A172 (cell line): ENCODE results near the gene RNF126. TPM values are rescaled to one million over a fixed set of nuclear protein-coding genes. Genes with fewer than 3 reads are reported as not detected.
"Not testable (repeated sequence)": the region's sequence is repeated elsewhere in the genome, so short reads cannot be mapped to it uniquely, and the experiment has no call there.

ENCODE experiments used
- DNase-seq: peaks from one replicate; pipeline ENCODE4 v3.0.0-alpha.2; 2015; ENCODE audit warnings: low spot score
- total RNA-seq: library from RNA; depleted of rRNA; stranded (reverse); fragments of >200 nt; shearing (Covaris generic); gene quantifications from 2 replicates; pipeline ENCODE4 v1.2.3, GENCODE V29; 2014

Gene RNF126
- total RNA-seq, 1 experiment from 2014 or later, result 62.4 TPM

DNA sequence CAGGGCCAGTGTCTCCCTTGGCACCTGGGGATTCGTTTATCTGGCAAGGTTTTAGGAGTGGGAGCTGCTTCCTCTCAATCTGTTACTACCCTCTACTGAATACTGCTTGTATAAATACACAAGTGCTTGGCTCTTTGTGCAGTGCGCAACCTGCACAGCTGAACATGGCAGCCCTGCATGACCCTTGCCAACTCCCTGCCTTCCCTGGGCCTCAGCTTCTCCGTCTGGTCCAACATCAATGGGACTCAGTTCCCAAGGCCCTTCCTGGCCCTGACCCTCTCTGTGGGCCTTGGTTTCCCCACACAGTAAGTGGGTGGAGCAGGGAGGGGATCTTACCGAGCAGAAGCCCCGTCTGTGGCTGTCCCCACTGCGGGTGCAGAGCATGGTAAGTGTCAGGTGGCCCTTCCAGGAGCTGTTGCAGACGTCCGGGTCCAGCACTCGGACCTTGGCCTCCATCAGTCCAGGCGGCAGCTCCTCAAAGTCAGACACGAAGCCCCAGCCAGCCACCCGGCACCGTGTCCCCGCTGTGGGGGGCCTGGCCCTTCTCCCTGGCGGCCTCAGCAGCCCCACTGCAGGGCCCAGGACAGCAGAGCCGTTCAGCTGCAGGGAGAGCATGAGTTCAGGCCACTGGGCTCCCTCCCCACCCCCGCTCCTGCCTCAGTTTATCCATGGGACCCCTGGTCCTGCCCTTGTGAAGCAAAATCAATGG is 23.7 kb upstream of the RNF126 start:
- DNase-seq, result no peak

DNA sequence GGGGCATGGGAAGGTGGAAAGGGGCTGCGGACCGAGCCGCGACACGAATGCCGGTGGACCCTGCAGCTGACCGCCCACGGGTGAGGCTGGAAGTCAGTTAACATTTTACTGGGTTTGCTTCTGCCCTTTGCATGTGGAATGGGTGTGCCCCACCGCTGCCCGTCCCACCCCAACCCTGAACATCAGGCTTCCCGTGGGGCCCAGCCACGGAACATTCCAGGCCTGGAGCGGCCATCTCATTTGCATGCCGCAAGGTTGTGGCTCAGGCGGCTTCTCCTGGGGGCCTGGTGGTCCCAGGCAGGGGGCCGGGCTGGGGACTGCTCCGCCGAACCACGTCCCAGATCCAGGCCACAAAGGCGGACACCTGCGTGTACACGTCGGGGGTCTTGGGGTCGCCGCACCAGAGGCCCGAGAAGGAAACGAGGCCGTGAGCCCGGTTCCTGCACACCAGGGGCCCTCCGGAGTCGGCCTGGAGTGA is 22.5 kb upstream of the RNF126 start:
- no peak for DNase-seq

DNA sequence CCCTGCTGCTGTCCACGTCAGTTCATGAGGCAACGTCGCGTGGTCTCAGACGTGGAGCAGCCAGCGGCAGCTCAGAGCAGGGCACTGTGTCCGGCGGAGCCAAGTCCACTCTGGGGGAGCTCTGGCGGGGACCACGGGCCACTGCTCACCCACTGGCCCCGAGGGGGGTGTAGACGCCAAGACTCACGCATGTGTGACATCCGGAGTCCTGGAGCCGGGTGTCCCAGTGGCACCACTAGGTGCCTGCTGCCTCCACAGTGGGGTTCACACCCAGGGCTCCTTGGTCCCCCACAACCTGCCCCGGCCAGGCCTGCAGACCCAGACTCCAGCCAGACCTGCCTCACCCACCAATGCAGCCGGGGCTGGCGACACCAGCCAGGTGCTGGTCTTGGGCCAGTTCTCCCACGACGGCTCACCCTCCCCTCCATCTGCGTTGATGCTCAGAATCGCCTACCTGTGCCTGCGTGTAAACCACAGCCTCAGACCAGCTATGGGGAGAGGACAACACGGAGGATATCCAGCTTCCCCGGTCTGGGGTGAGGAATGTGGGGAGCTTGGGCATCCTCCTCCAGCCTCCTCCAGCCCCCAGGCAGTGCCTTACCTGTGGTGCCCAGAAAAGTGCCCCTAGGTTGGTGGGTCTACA is 19.8 kb upstream of the RNF126 start:
- no peak for DNase-seq

DNA sequence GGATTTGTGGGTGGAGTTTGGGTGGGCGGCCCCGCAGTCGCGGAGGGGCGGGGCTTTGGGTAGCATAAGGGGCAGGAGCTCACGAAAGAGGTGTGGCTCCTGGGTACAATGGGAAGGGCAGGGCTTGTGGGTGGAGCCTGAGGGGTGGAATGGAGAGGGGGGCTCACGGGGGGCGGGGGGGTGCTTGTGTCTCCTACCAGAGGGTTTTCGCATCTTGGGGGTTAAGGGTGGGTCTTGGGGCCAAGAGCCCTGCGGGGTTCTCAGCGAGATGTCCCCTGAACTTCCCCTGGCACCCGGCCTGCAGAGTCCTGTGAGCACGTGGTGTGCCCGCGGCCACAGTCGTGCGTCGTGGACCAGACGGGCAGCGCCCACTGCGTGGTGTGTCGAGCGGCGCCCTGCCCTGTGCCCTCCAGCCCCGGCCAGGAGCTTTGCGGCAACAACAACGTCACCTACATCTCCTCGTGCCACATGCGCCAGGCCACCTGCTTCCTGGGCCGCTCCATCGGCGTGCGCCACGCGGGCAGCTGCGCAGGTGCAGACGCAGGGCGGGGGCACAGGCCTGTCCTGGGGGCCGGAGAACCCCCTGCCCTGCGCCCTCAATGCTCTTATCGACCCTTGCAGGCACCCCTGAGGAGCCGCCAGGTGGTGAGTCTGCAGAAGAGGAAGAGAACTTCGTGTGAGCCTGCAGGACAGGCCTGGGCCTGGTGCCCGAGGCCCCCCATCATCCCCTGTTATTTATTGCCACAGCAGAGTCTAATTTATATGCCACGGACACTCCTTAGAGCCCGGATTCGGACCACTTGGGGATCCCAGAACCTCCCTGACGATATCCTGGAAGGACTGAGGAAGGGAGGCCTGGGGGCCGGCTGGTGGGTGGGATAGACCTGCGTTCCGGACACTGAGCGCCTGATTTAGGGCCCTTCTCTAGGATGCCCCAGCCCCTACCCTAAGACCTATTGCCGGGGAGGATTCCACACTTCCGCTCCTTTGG is 18.3 kb upstream of the RNF126 start:
- DNase-seq, result no peak

DNA sequence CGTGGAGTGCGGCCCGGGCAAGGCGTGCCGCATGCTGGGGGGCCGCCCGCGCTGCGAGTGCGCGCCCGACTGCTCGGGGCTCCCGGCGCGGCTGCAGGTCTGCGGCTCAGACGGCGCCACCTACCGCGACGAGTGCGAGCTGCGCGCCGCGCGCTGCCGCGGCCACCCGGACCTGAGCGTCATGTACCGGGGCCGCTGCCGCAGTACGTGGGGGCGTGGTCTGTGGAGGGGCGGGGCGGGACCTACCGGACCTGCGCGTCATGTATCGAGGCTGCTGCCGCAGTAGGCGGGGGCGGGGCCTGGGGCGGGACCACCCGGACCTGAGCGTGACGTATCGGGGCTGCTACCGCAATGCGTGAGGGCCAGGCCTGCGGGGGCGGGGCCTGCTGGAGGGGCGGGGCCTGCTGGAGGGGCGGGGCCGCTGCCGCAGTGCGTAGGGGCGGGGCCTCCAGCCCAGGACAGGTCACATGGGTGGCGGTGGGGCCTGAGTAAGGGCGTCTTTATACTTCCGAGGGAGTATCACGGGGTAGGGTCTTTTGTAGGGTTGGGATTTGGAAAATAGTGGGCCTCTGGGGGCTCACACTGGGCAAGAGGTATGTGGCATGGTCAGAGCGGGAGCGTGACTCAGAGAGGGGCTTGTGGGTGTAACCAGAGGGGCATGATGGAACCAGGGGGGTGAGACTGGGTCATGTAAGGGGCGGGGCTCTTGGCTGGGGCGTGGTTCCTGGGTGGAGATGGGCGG is 17.4 kb upstream of the RNF126 start:
- DNase-seq, result peak; percentile 95

DNA sequence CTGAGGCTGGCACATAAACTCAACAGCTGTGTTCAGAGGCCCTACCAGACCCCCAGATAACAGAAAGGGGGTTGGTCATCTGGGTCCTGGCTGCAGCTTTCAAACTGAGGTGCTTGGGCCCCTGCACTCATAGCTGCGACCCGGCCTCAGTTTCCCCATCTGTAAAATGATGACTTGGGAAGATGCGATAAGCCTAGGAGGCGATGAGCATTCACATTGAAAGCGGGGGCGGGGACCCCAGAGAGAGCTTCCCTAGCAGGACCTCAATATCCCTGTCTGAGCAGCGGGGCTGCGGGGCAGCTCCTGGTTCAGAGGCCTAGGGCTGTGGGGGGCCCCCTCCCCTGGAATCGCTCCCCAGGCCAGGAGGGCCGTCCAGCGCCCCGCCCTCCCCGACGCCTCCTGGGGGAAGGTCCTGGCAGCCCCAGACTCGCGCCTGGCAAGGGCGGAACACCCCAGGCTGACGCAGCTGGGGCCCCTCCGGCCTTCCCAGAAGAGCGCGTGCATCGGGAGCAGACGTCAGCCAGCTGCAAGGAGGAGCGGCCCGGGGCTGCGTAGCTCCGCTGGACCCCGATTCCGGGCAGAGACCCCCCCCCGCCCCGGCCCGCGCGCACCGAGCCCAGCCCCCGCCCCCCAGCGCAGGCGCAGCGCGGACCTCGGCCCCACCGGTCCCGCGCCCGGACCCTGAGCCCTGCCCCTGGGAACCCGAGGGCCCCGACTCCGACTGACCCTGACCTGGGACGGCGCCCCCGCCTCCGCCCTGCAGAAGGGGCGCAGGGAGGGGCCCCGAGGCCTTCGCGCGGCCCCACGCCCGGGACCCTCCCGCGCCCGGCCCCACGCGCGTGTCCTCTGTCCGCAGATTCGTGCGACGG is 16.6 kb upstream of the RNF126 start:
- DNase-seq, result peak; percentile 49

DNA sequence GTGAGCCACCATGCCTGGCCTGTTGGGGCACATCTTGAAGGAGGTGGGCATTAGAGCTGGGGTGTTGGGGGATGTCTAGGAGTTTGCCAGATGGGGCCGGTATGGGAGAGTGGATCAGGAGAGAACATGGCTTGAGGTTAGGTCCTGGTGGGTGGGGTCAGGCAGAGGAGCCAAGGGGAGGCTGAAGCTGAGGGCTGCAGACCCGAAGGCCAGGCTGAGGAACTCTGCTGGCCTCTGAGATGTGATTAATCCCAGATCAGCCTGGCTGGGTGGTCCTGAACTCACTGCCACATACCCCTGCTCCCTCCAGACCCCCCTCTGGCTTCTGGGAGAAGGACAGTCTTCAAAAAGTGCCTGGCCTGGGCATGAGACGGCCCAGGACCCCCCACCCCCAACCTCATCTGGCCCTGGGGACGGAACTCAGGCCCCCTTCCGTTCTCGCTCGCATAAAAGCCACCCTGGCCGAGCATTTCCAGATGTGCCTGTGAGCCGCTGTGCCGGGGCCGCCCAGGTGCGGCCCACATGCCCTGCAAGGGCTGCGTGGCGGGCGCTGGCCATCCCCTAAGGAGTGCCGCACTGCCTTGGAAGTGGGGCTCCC is 15.9 kb upstream of the RNF126 start:
- DNase-seq, result no peak

DNA sequence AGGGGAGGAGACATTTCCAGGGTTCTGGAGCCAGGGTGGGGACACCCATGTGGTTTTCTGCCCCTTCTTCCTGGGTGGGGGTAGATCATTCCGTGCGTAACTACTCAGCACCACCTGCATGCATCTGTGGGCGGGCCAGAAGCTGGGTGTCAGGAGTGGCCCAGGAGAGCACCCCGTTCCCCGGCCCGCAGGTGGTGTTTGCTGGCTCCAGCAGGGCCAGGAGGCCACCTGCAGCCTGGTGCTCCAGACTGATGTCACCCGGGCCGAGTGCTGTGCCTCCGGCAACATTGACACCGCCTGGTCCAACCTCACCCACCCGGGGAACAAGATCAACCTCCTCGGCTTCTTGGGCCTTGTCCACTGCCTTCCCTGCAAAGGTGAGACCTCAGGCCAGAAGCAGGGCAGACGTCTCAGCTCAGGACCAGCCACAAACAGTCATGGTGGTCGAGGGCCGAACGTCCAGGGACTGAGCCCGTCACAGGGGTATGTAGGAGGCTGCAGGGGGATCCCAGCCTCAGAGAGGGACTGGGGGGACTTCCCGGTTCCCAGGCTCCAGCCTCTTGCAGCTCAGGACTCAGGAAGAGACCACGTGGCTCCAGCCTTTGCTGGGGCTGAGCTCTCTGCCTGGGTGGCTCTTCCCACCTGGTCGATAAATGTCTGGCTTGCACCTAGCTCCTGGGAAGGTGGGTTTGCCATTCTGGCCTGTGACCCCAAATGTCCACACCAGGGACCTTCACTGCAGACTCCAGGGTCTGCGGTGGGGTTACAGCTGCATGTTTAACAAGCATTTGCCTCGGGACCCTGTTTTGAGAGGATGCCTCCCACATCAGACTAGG is 14.8 kb upstream of the RNF126 start:
- DNase-seq, result peak; percentile 86

DNA sequence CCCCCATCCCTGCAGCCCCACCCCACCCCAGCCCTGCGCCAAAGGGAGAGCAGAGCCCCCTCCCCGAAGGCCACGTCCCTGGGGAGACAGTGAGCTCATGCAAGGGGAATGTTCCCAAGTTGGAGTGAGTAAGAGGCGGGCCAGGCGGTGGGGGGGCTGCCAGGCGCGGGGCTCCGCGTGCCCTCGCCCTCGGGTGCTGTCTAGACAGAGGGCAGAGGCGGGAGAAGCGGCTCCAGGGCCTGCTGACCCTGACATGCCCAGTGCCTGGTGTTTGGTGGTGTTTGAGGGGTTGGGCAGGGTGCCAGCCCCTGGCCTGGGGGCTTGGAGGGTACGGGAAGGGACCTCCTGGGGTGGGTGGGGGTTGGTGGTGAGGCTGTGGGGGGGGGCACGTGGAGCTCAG is 14.2 kb upstream of the RNF126 start:
- peak; percentile 93 for DNase-seq

DNA sequence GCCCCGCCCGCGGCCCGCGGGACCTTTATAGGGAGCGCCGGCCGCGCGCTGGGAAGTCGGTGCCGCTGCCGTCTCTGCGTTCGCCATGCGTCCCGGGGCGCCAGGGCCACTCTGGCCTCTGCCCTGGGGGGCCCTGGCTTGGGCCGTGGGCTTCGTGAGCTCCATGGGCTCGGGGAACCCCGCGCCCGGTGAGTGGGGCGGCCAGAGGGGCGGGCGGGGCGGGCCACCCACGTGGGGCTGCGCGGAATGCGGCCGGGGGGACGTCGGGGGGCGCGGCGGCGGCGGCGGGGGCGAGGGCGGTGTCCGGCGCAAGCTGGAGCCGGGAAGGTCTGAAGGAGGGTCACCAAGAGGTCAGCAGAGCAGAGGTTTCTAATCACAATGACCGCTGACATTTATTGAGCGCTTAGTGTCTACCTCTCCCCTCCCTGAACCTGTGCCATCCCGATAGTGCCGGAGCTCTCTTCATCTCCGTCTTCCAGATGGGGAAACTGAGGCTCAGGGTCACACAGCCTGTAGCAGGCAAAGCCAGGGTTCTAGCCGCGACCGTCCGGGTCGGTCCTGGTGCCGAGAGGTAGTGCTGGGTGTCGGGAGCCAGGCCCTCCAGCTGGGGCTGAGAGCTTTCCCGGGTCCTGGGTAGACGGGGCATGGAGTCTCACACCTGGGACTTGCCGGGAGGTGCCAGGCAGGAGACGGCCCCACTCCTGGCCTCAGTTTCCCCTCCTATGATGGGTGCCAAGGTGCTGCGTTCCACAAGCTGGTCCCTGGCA is 13.5 kb upstream of the RNF126 start, which contains the start of gene FSTL3:
TSS of gene FSTL3 (plus strand) at position 54 of the 767 bp plus-strand sequence. CDS start at position 86, 32 bp downstream.
- DNase-seq, result peak; percentile 60

DNA sequence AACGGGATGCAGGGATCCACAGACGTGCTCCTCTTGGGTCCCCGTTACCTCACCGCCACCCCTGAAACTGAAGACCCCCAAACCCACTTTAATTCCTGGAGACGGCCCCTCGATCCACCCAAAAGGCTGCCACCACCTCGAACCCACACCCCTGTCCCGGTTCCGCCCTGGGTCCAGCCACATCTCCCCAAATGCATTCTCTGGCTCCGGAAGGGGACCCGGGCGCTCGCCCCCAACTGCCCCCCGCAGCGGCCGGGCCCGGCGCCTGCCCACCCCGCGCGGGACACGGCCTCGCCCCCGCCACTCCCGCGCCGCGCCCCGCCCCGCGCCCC is 13.0 kb upstream of the RNF126 start:
- no peak for DNase-seq

DNA sequence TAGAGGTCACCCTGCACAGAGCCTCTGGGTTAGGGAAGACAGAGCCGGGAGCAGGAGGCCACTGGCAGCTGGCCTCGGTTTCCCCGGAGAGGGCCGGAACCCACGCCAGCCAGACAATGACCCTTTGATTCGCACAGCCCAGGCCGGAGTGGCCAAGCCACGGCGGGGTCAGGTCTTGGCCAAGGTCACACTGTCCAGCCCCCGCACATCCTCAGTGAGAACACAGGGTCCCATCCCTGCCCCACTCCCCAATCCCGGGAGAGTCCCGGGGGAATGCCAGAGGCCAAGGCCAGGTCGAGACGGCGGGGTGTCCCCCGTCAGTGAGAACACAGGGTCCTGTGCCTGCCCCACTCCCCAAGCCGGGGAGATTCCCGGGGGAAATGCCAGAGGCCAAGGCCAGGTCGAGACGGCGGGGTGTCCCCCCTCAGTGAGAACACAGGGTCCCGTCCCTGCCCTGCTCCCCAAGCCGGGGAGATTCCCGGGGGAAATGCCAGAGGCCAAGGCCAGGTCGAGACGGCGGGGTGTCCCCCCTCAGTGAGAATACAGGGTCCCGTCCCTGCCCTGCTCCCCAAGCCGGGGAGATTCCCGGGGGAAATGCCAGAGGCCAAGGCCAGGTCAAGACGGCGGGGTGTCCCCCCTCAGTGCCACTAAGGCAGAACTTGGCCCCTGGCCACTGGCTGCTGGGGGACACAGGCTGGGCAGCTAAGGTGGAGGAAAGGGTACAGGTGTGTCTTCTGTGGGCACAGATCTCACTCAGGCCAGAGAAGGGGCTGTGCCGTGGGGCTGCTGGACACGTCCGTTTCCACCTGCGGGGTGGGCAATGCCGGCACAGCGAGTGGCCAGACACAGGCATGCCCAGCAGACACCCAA is 11.5 kb upstream of the RNF126 start:
- DNase-seq, result no peak

DNA sequence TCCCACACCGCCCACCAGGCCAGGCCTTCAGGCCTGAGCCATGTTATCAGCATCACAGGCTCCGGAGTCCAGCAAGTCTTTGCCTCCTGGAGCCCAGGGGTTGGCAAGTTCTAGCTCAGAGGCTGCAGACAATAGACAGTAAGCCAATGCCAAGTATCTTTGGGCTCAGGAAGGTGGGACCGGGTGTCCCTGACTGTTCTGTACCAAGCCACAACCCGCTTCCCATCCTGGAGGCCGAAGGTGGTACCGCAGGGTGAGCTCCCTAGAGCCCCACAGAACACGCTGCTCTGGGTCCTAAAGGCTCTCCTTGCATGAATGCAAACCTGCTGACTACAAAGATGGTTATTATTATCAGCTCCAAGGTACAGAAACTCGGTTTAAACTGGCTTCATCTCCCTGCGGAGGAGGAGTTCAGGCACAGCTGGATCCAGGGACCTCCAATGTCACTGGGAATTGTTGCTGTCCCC is 7.6 kb upstream of the RNF126 start:
- no peak for DNase-seq

DNA sequence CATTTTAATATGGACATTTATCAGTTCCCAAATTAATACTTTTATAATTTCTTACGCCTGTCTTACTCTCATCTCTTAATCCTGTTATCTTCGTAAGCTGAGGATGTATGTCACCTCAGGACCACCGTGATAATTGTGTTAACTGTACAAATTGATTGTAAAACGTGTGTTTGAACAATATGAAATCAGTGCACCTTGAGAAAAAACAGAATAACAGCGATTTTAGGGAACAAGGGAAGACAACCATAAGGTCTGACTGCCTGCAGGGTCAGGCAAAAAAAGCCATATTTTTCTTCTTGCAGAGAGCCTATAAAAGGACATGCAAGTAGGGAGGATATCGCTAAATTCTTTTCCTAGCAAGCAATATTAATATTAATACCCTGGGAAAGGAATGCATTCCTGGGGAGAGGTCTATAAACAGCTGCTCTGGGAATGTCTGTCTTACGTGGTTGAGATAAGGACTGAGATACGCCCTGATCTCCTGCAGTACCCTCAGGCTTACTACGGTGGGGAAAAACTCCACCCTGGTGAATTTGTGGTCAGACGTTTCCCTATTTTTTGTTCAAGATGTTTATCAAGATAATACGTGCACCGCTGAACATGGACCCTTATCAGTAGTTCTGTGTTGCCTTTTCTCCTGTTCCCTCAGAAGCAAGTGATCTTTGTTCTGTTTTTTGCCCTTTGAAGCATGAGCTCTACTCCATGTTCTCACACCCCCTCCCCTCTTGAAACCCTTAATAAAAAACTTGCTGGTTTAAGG is 5.8 kb upstream of the RNF126 start:
- DNase-seq, result peak; percentile 78

DNA sequence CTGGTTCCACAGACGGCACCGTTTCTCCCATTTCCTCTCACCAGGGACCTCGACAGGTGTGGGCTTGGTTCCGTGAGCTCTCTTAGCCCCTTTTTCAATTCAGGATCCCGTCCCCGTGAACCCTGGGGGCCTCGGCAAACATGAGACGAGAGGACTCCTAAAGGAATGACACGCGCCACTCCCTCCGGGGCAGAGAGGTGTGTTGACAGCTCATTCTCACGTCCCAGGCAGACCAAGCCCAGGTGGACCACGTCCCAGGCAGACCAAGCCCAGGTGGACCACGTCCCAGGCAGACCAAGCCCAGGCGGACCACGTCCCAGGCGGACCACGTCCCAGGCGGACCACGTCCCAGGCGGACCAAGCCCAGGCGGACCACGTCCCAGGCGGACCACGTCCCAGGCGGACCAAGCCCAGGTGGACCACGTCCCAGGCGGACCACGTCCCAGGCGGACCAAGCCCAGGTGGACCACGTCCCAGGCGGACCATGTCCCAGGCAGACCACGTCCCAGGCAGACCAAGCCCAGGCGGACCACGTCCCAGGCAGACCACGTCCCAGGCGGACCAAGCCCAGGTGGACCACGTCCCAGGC is 4.1 kb upstream of the RNF126 start:
- not testable (repeated sequence) for DNase-seq

DNA sequence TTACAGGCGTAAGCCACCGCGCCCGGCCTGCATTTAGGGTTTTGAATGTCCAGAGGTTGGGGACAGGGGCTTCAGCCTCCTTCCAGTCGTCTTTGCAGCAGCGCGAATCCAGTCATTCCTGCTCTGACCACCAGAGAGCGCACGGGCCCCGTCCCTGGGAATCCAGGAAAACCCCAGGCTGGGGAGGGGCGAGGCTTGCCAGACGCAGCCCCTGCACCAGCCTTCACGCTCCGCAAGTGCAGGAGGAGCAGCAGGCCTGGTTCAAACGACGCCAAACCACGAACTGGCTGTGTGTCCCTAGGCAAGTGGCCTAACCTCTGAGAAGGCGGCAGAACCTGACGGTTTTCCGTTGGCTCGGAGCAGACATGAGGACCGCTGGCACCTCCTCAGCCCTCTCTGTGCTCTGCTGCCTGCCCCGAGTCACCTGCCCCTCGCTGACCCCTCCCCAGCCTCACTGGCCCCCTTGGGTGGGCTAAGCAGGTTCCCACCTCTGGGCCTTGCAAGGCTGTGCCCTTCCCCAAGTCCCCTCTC is 2.0 kb upstream of the RNF126 start:
- peak; percentile 70 for DNase-seq
